Muscle of arm (tissue), 12 donors: ENCODE measurements around the gene USP4. TPM values are rescaled to one million over a fixed set of nuclear protein-coding genes. Genes with fewer than 3 reads are reported as not detected.

Source experiments
- DNase-seq: peaks from one replicate; pipeline ENCODE4 v3.0.0-alpha.2; 2013
- polyA plus RNA-seq, 12 donors: library from polyadenylated mRNA; unstranded; fragments of 120-200 nt; gene quantifications; one replicate each; pipeline ENCODE4 v1.2.1, GENCODE V29; 2013; ENCODE audit not compliant: insufficient read length in 12 of 12

USP4 gene
- polyA plus RNA-seq, 12 donors: 37.9 to 70.5 (median 46.8) TPM; not detected in 1

DNA sequence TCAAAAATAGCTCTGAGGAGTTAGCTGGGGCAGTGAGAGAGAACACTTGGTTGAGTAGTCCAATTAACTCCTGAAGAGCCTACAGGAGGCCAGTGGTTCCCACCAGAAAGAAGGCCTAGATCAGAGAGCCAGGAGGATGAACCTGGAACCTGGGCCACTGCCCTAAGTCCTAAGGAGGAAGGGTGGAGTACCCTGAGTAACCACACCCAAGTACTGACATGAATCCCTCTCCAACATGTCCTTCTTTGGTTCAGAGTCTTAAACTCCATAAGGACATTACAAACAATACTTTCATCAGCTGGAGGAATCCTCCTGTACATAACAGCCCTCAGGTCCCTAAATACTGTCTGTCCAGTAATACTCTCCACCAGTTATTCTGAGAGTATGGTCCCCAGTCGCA lies 37.2 kb downstream of the USP4 start:
- DNase-seq: no peak

GRCh38 chr3:49300595-49300994 lies 39.3 kb downstream of the USP4 start:
- DNase-seq: no peak

DNA sequence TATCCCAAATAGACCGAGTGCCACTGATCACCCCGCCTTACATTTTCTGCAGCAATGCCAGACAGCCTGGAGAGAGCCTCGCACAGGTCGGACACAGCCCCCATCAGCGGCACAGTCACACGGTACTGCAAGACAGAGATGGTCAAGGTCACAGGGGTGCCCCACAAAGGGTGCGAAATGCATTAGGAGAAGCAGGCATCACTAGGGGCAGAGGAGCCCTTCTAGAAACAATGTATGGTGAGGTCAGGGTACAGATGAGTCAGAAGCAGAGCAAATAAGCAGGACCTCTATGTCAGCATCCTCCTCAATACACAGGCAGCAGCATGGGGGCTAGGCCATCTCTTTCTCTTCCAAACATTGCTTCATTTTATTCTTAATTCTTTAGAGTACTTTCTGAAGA lies 41.3 kb downstream of the USP4 start:
- DNase-seq: no peak

DNA sequence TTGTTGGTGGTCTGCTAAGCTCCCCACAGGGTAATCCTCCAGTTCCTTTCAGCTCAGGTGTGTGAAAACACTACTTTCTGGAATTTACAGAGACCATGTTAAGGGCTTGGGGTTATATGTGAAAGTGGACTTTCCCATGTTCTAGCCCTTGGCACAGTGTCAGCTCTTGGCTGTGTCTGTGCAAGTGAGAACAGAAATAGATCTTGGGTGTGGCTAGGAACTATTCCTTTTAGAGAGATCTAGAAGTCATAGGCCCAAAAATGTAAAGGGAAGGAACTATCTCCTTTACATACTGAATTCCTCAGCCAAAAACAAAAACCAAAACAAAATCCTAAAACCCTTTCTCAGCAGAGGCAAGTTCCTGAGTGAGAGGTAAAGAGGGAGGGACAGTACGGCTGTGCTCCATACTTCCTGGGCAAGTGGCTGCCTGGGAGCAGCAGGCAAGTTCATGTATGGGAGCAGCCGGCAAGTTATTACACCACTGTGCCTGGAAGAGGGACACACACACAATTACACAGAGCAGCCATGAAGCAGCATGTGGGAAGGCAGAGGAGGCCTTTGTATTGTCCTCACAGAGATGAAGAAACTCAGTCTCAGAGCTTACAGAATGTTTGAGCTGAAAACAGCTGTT lies 43.0 kb downstream of the USP4 start:
- DNase-seq: peak; percentile 34

DNA sequence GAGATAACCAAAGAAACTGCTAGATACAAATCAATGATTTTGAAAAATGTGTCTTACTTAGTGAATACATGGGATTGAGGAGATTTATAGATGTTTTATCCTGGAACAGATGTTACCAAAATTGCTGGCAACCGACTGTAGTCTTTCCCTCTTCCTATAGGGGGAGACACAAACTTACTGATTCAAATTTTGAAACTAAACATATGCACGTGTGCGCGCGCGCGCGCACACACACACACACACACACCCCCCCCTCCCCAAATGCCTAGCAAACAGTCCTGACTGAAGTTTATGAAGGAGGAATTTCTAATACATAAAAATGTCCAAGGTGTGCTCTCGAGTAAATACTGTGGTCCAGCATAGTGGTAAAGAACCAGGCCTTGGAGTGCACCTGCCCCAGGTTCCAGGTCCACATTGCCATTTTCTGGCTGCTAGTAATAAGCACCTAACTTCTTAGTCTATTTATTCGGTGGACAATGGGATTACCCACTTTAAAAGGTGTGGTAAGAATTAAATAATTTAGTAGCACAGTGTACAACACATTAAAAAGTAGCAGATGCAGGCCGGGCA lies 44.3 kb downstream of the USP4 start:
- no peak for DNase-seq

DNA sequence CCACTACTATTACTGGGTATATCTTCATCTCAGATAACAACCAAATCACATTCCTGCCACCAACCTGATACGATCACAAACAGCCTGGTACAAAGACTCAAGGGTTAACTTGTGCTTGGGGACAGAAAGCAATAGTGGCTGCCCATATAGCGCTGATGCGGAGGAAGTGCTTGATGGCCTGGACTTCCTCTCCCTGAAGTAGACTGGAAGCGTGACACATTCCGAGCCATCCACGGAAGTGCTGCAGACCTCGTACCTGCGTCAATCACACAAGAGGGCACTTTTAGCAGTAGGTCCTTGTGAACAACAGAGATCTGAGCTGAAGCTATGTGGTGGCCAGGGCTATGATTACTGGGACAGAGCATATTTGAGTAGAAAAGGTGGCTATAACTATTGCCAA lies 45.5 kb downstream of the USP4 start:
- no peak for DNase-seq

DNA sequence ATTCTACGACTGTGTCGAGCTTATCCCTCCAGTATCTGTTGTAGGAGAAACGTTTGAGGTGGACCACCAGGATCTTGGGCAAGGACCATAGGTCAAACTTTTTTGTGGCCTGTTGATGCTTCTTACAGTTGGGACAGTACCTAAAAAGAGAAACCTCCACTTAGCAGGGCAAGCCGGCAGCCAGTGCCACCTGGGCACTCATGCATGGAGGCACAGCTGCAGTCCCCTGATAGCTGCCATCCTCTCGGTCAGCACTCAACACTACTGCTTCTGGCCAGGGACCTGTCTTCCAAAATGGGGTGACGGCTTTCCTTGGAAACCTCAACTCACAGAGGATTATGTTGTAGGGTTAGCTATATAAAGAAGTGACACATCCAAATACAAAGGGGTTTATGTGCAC lies 55.9 kb downstream of the USP4 start:
- no peak for DNase-seq

DNA sequence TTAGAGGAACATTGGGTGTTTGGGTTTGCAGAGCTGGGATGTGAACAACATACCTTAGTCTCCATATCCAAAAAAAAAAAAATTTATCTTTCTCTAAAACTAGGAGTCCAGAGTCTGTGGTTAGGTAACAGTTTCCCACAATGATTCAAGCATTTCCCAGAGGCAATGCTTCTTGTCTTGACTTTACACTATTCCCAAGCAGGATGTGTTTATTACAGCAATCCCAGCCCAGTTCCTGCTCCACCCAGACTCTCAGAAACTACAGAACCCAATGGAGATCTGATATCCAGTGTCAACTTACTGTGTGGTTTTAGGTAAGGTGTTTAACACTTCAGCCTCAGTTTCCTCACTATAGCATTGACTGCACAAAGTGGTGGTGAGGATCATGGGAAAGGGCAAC lies 60.5 kb downstream of the USP4 start:
- DNase-seq: no peak

GRCh38 chr3:49278548-49278947 lies 61.3 kb downstream of the USP4 start:
- no peak for DNase-seq

DNA sequence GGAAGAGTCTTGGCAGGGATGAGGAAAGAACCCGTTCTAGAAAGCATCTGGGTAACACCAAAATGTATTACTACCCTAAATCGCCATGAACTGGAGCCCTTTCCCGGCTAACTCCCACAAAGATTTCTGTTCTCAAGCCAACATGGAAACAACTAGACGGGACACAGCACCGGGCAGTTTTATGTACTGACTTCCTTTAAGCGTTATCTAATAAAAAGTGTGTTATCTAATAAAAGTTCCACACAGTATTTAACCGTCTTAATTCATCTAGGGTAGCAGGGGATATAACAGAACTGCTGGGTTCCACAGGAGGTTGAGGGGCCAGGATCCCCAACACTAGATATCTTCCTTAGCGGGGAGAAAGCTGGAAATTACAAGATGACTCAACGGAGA lies 62.5 kb downstream of the USP4 start:
- DNase-seq: no peak

DNA sequence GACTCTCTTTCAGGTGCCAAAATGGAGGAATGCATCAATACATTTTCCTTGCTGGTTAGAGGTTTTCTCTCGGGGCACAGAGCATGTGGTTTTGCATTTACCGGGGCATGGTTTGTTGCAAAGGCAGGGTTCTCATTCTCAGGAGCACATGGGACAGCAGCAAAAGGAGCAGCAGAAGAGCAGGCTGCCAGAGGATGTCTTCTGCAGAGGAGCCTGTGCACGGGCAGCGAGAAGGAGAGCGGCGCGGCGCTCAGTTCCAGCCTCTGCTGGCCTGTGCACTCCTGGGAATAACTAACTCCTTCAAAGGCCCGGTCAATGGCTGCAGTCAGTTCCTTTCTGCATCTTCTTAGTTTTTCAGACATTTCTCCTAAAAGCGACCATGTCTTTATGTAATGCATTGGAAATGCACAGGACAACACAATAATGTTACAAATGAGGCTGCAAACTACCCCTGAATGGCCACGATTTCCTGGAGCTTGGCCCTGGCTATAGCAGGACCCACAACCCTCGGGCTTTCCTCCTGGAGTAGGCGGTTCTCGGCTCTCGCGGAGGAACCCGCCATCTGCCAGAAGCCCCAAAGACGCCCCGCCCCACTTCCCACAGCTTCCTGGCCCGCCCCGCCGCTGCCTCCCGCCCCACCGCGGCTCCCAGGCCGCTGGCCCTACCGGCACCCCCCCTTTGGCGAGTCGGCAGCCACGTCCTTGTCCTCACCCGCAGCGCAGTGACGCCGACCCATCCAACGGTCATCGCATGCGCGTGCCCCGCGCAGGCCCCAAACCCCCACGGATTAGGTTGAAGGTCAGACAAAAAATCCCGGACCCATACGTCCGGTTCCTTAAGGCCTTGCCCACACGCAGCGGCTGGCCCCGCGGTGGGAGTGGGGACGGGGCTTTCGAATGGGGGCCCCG lies 63.1 kb downstream of the USP4 start, which contains the start of gene C3orf62:
C3orf62 (minus strand) TSS at position 758 of the 908 bp plus-strand sequence; CDS start at position 398, 360 bp downstream.
- peak; percentile 91 for DNase-seq

GRCh38 chr3:49273825-49274532 lies 65.9 kb downstream of the USP4 start:
- DNase-seq: no peak

DNA sequence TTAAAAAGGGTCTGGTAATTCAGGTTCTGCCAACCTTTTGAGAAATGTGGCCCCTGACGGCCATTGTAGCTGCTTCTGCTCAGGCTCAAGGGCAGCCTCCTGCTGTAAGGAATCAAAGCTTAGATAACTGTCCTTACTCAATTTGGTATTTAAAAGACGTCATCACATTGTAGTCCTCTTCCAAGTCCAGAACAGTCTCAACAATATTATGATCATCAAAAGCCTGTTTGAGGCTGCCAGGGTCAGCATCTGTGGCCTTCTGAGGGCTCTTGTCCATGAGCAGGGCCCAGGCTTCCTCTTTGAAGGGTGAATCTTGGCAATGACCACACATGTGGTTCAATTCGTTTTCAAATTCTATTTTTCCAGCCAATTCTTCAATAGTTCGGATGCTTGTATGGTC lies 68.8 kb downstream of the USP4 start:
- DNase-seq: no peak

DNA sequence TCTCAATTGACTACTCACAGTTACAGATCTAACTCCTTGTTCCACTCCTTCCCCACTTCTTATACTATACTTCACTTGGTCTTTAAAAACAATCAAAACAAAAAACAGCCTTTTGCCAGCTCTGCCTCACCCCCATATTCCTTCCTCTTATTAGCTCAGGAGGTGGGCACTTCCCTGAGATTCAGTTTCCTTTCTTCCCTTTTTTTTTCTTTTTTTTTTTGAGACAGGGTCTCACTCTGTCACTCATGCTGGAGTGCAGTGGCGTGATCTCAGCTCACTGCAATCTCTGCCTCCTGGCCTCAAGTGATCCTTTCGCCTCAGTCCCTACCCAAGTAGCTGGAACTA lies 69.7 kb downstream of the USP4 start:
- no peak for DNase-seq

DNA sequence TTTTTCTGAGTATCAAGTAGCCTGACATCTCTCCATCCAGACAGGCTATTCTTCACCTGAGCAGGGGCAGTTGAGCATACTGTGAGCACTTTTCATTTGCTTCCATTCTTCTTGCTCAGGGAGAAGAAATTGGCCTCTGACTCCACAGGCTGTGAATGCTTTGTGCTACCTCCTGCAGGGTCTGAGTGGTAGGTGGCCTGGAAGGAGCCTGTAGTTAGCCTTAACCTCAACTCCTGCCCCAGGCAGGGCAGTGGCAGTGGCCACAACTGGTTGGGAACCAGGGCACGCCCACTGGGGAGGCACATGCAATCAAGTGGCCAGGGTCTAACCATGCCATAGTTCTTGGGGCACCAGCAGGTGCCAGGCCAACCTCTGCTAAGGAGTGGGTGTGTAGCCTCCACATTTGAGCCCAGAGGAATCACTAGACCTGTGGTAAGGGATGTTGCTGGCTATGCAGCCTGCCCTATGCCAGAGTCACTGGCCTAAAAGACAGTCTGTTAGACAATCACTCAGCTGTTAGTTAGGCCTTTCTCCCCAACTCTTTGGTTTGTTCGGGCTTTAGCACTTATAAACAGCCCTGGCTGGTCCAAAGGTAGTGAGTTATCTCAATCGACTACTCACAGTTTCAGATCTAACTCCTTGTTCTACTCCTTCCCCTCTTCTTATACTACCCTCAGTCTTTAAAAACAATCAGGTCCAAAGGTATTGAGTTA lies 70.3 kb downstream of the USP4 start:
- no peak for DNase-seq

- peak; percentile 60 for DNase-seq
These were observed 73.3 kb downstream of the USP4 start for GRCh38 chr3:49266410-49267095.

- DNase-seq: no peak
These were observed 74.0 kb downstream of the USP4 start for GRCh38 chr3:49265661-49266386.

- DNase-seq: no peak
These were observed 76.5 kb downstream of the USP4 start for GRCh38 chr3:49263159-49263889.

DNA sequence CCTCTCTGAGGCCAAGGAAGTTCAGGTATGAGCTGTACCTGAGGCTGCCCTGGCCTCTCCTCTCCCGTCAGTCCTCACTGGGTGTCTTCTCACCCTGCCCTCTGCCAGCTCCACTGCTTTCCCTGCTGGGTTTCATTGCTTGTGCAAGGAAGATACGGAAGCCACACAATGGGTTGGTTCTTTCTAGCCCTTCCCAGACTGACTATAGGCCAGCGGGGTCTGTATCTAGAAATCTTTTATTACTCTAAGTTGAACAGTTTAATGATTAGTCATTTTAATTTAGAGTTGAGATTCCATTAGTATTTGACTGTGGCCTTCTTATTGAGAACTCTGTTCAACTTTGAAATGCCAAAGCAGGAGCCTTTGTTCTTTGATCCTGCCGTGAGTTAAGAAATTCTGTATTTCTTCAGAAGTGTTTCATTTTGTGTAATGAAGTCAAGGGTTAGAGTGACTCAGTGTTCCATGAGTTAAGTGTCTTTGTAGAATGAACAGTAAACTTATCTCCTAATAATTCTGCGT lies 79.0 kb downstream of the USP4 start:
- no peak for DNase-seq
